Neural progenitor cell (in vitro differentiated cells): Measurements from ENCODE around the gene USP48. TPM values are rescaled to one million over a fixed set of nuclear protein-coding genes. Genes with fewer than 3 reads are reported as not detected.
A peak's percentile ranks its signal among the peaks of the same experiment; 100 is the strongest.

Experiments used
- DNase-seq: peaks from one replicate; pipeline ENCODE4 v3.0.0-alpha.2; 2016; ENCODE audit warnings: low spot score
- H2AFZ ChIP-seq: fragments of 200-600 bp; sonication (generic); replicated peaks from 2 replicates; pipeline ENCODE4 v1.6.1; 2016; ENCODE audit warnings: antibody characterized with exemption
- H3F3A ChIP-seq: fragments of 200-600 bp; sonication (generic); 2 replicates; pipeline ENCODE4 v1.6.1; 2016; ENCODE audit warnings: antibody characterized with exemption, low read depth
- H3K27ac ChIP-seq: fragments of 200-600 bp; sonication (generic); 2 replicates; pipeline ENCODE4 v1.5.1; 2016; ENCODE audit warnings: mild to moderate bottlenecking
- H3K27me3 ChIP-seq: fragments of 200-600 bp; sonication (generic); 2 replicates; pipeline ENCODE4 v1.6.1; 2016; ENCODE audit warnings: mild to moderate bottlenecking, moderate library complexity
- H3K36me3 ChIP-seq: fragments of 200-600 bp; sonication (generic); 2 replicates; pipeline ENCODE4 v1.5.1; 2016
- H3K4me1 ChIP-seq: fragments of 200-600 bp; sonication (generic); 2 replicates; pipeline ENCODE4 v1.6.1; 2016; ENCODE audit warnings: mixed run types
- H3K4me2 ChIP-seq: fragments of 200-600 bp; sonication (generic); 2 replicates; pipeline ENCODE4 v1.6.1; 2016
- H3K4me3 ChIP-seq: fragments of 200-600 bp; sonication (generic); 2 replicates; pipeline ENCODE4 v1.5.1; 2016
- H3K79me2 ChIP-seq: fragments of 200-600 bp; sonication (generic); 2 replicates; pipeline ENCODE4 v1.6.1; 2016; ENCODE audit warnings: low read depth
- H3K9ac ChIP-seq: fragments of 200-600 bp; sonication (generic); 2 replicates; pipeline ENCODE4 v1.6.1; 2016
- H3K9me3 ChIP-seq: fragments of 200-600 bp; sonication (generic); 2 replicates; pipeline ENCODE4 v1.5.1; 2016; ENCODE audit warnings: low read depth
- H4K20me1 ChIP-seq: fragments of 200-600 bp; sonication (generic); 2 replicates; pipeline ENCODE4 v1.6.1; 2016; ENCODE audit warnings: low read depth
- H3K27ac Mint-ChIP-seq: 3 replicates; pipeline ENCODE4 v1.8.0; 2021; ENCODE audit warnings: mixed read lengths
- H3K27me3 Mint-ChIP-seq: 2 replicates; pipeline ENCODE4 v1.8.0; 2022; ENCODE audit warnings: low read depth, mild to moderate bottlenecking, inconsistent platforms, moderate library complexity, mixed read lengths; ENCODE audit not compliant: insufficient read depth
- H3K36me3 Mint-ChIP-seq: 3 replicates; pipeline ENCODE4 v1.8.0; 2021; ENCODE audit warnings: mixed read lengths
- H3K4me1 Mint-ChIP-seq: 3 replicates; pipeline ENCODE4 v1.8.0; 2021; ENCODE audit warnings: mixed read lengths
- H3K4me3 Mint-ChIP-seq: 3 replicates; pipeline ENCODE4 v1.8.0; 2021; ENCODE audit warnings: mild to moderate bottlenecking, moderate library complexity, mixed read lengths
- H3K9me3 Mint-ChIP-seq: 3 replicates; pipeline ENCODE4 v1.8.0; 2020; ENCODE audit warnings: mixed read lengths
- CTCF ChIP-seq: fragments of 200-600 bp; sonication (generic); IDR thresholded peaks from 2 replicates; pipeline ENCODE4 v1.5.1; 2017; ENCODE audit warnings: antibody characterized with exemption, mild to moderate bottlenecking
- EZH2 ChIP-seq: fragments of 200-600 bp; sonication (generic); IDR thresholded peaks from 2 replicates; pipeline ENCODE4 v1.6.1; 2017; ENCODE audit warnings: antibody characterized with exemption, mild to moderate bottlenecking, moderate library complexity
- EZH2phosphoT487 ChIP-seq: fragments of 200-600 bp; sonication (generic); IDR thresholded peaks from 2 replicates; pipeline ENCODE4 v1.6.1; 2017; ENCODE audit warnings: antibody characterized with exemption
- total RNA-seq: library from RNA; depleted of rRNA; stranded (reverse); fragments of >200 nt; gene quantifications from 2 replicates; pipeline ENCODE4 v1.2.3, GENCODE V29; 2015; ENCODE audit warnings: low replicate concordance

The USP48 gene
- total RNA-seq, 1 donor from 2014 or later: 50.3 TPM

- Histone ChIP-seq H3K79me2 (no peaks in the 10 kb centered on the region), H2AFZ (peak overlapping the region; percentile 28), H4K20me1 (no peaks in the 10 kb centered on the region), H3K9ac (no peak overlapping the region), H3K36me3 (no peaks in the 10 kb centered on the region), H3F3A (peaks cover 32% of the 10 kb centered on the region), H3K4me2 (peak overlapping the region; percentile 59), H3K9me3 (no peaks in the 10 kb centered on the region), H3K4me1 (peaks cover 34% of the 10 kb centered on the region), H3K4me3 (no peak overlapping the region), H3K27ac (peak overlapping the region; percentile 5), H3K27me3 (no peaks in the 10 kb centered on the region)
- H3K27ac Mint-ChIP-seq: no peak overlapping the region
- H3K36me3 Mint-ChIP-seq: no peaks in the 10 kb centered on the region
- H3K9me3 Mint-ChIP-seq: no peaks in the 10 kb centered on the region
- TF ChIP-seq EZH2phosphoT487: no peak
- TF ChIP-seq CTCF: no peak
- TF ChIP-seq EZH2: no peak
- no peak overlapping the region for H3K4me3 Mint-ChIP-seq
- DNase-seq: peak; percentile 69
- H3K4me1 Mint-ChIP-seq: peaks cover 23% of the 10 kb centered on the region
- peaks cover 12% of the 10 kb centered on the region for H3K27me3 Mint-ChIP-seq
Measured at GRCh38 chr1:21630571-21631343, 152.2 kb downstream of the USP48 start.

- H3K27ac Mint-ChIP-seq: no peak overlapping the region
- Histone ChIP-seq H4K20me1 (no peaks in the 10 kb centered on the region), H3K4me2 (no peak overlapping the region), H3K79me2 (no peaks in the 10 kb centered on the region), H3K36me3 (no peaks in the 10 kb centered on the region), H3K27me3 (no peaks in the 10 kb centered on the region), H3K9ac (no peak overlapping the region), H3K27ac (no peak overlapping the region), H3K9me3 (no peaks in the 10 kb centered on the region), H3F3A (peaks cover 31% of the 10 kb centered on the region), H2AFZ (no peak overlapping the region), H3K4me1 (peaks cover 31% of the 10 kb centered on the region), H3K4me3 (no peak overlapping the region)
- TF ChIP-seq EZH2 (no peak), EZH2phosphoT487 (no peak), CTCF (no peak)
- no peaks in the 10 kb centered on the region for H3K9me3 Mint-ChIP-seq
- DNase-seq: no peak
- H3K36me3 Mint-ChIP-seq: no peaks in the 10 kb centered on the region
- peaks cover 21% of the 10 kb centered on the region for H3K4me1 Mint-ChIP-seq
- peaks cover 11% of the 10 kb centered on the region for H3K27me3 Mint-ChIP-seq
- H3K4me3 Mint-ChIP-seq: no peak overlapping the region
Measured at GRCh38 chr1:21629971-21630370, 153.0 kb downstream of the USP48 start.

GRCh38 chr1:21628798-21629393 is 154.1 kb downstream of the USP48 start:
- H4K20me1 ChIP-seq: no peaks in the 10 kb centered on the region
- no peak overlapping the region for H3K27ac Mint-ChIP-seq

More at GRCh38 chr1:21628798-21629393, 154.1 kb downstream of the USP48 start:
- no peak overlapping the region for H3K4me3 Mint-ChIP-seq
- H3K4me1 Mint-ChIP-seq: peaks cover 17% of the 10 kb centered on the region
- Histone ChIP-seq H3K4me1 (peaks cover 28% of the 10 kb centered on the region), H3K79me2 (no peaks in the 10 kb centered on the region), H3F3A (peaks cover 28% of the 10 kb centered on the region), H3K9me3 (no peaks in the 10 kb centered on the region), H3K4me2 (no peak overlapping the region), H3K4me3 (no peak overlapping the region), H3K27me3 (no peaks in the 10 kb centered on the region), H2AFZ (peak overlapping the region; percentile 2), H3K36me3 (no peaks in the 10 kb centered on the region), H3K9ac (no peak overlapping the region), H3K27ac (no peak overlapping the region)
- H3K9me3 Mint-ChIP-seq: no peaks in the 10 kb centered on the region
- no peak for DNase-seq
- TF ChIP-seq CTCF (no peak), EZH2phosphoT487 (no peak), EZH2 (no peak)
- H3K27me3 Mint-ChIP-seq: peaks cover 9% of the 10 kb centered on the region
- H3K36me3 Mint-ChIP-seq: no peaks in the 10 kb centered on the region

Other genes starting within 250 kb of the USP48 start
- 2.6 and 3.9 TPM in 2 replicates for gene RAP1GAP, start 113.8 kb downstream of the USP48 start, total RNA-seq
- gene LDLRAD2, start 29.1 kb upstream of the USP48 start, total RNA-seq: 0.67 and 1.2 TPM in 2 replicates
- 6.9 and 23.6 TPM in 2 replicates for gene HSPG2, start 154.2 kb upstream of the USP48 start, total RNA-seq
- not detected in 2 replicates for gene CELA3B, start 193.9 kb upstream of the USP48 start, total RNA-seq
- gene CELA3A, start 218.5 kb upstream of the USP48 start, total RNA-seq: not detected in 2 replicates